MM.1S (cell line): ENCODE data around the gene NET1.

ENCODE experiments used
- DNase-seq: peaks from one replicate; pipeline ENCODE4 v3.0.0-alpha.2; 2015
- H2AFZ ChIP-seq: fragments of 300-600 bp; sonication (generic); 2 replicates; pipeline ENCODE4 v1.6.0; 2016; ENCODE audit warnings: antibody characterized with exemption, low read length
- H3F3A ChIP-seq: fragments of 300-600 bp; sonication (generic); 2 replicates; pipeline ENCODE4 v1.6.1; 2016; ENCODE audit warnings: mild to moderate bottlenecking, antibody characterized with exemption, low read length, moderate library complexity, mixed read lengths; ENCODE audit not compliant: insufficient read depth
- H3K27ac ChIP-seq: fragments of 300-600 bp; sonication (generic); 2 replicates; pipeline ENCODE4 v1.5.1; 2016; ENCODE audit warnings: mild to moderate bottlenecking, low read length
- H3K27me3 ChIP-seq: fragments of 300-600 bp; sonication (generic); replicated peaks from 2 replicates; pipeline ENCODE4 v1.6.0; 2016; ENCODE audit warnings: low read length; ENCODE audit not compliant: insufficient read depth
- H3K36me3 ChIP-seq: fragments of 300-600 bp; sonication (generic); replicated peaks from 2 replicates; pipeline ENCODE4 v1.6.1; 2016; ENCODE audit warnings: mild to moderate bottlenecking, low read length, mixed read lengths; ENCODE audit not compliant: insufficient read depth
- H3K4me1 ChIP-seq: fragments of 300-600 bp; sonication (generic); 2 replicates; pipeline ENCODE4 v1.6.1; 2016; ENCODE audit warnings: low read length, mixed read lengths
- H3K4me2 ChIP-seq: fragments of 300-600 bp; sonication (generic); 2 replicates; pipeline ENCODE4 v1.6.0; 2016; ENCODE audit warnings: low read depth, low read length
- H3K4me3 ChIP-seq: fragments of 300-600 bp; sonication (generic); 2 replicates; pipeline ENCODE4 v1.5.1; 2016; ENCODE audit warnings: low read length, mixed read lengths
- H3K79me2 ChIP-seq: fragments of 300-600 bp; sonication (generic); 2 replicates; pipeline ENCODE4 v1.6.1; 2016; ENCODE audit warnings: mixed run types, low read length, mixed read lengths
- H3K9ac ChIP-seq: fragments of 300-600 bp; sonication (generic); 2 replicates; pipeline ENCODE4 v1.6.1; 2016; ENCODE audit warnings: low read length, mixed read lengths
- H3K9me2 ChIP-seq: fragments of 300-600 bp; sonication (generic); replicated peaks from 2 replicates; pipeline ENCODE4 v1.6.1; 2016; ENCODE audit warnings: mild to moderate bottlenecking, low read length, mixed read lengths; ENCODE audit not compliant: insufficient read depth
- H3K9me3 ChIP-seq: fragments of 300-600 bp; sonication (generic); replicated peaks from 2 replicates; pipeline ENCODE4 v1.6.1; 2016; ENCODE audit warnings: mild to moderate bottlenecking, low read length, mixed read lengths; ENCODE audit not compliant: insufficient read depth
- H4K20me1 ChIP-seq: fragments of 300-600 bp; sonication (generic); 2 replicates; pipeline ENCODE4 v1.6.1; 2016; ENCODE audit warnings: mild to moderate bottlenecking, low read length, moderate library complexity, mixed read lengths; ENCODE audit not compliant: insufficient read depth
- EZH2 ChIP-seq: fragments of 300-600 bp; sonication (generic); optimal IDR thresholded peaks from 2 replicates; pipeline ENCODE3; 2017; ENCODE audit warnings: low read depth, mild to moderate bottlenecking, antibody characterized with exemption, low read length, mixed read lengths
- EZH2phosphoT487 ChIP-seq: fragments of 300-600 bp; sonication (generic); IDR thresholded peaks from 2 replicates; pipeline ENCODE4 v1.6.1; 2018; ENCODE audit warnings: antibody characterized with exemption, low read length
- TF ChIP-seq, protein P1 (sequence below): fragments of 300-600 bp; sonication (generic); IDR thresholded peaks from 2 replicates; pipeline ENCODE4 v1.5.1; 2016; ENCODE audit warnings: antibody characterized with exemption, low read length, mixed read lengths

The NET1 gene

GRCh38 chr10:5418584-5418983 is 6.2 kb downstream of the NET1 start:
- Histone ChIP-seq H3K27ac (no peak overlapping the region), H3K36me3 (0 out of 2 replicates have a peak, but pooled peaks cover 5% of the 10 kb centered on the region), H3K79me2 (peaks cover 99% of the 10 kb centered on the region), H3F3A (no peaks in the 10 kb centered on the region), H3K4me2 (no peak overlapping the region), H3K9me3 (no peaks in the 10 kb centered on the region), H3K9ac (no peak overlapping the region), H2AFZ (no peak overlapping the region), H3K4me3 (no peak overlapping the region), H3K4me1 (no peaks in the 10 kb centered on the region), H4K20me1 (0 out of 2 replicates have a peak, but pooled peaks cover 5% of the 10 kb centered on the region), H3K27me3 (no peaks in the 10 kb centered on the region), H3K9me2 (no peaks in the 10 kb centered on the region)
- TF ChIP-seq EZH2 (no peak), EZH2phosphoT487 (no peak)
- no peak for DNase-seq

DNA sequence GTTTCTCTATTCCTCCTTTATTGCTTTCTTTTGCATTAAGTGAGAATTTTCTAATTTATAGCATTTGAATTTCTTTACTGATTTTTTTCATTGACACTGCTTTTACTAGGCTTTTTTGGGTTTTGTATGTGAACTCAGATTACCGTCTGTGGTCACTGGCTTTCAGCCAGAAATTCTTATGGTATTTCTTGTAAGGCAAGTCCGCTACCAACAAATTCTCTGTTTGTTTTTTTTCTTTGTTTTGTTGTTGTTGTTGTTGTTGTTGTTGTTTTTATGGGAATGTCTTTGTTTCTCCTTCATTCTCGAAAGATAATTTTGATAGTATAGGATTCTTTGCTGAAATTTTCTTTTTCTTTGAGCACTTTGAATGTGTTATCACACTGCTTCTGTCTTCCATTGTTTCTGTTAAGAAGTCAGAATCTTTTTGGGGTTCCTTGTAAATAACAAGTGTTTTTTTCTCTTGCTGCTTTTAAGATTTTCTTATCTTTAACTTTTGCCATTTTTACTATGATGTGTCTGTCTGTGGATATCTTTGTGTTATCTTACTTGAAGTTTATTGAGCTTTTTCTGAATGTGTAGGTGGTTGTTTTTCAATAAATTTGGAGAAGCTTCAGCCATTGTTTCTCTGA is 7.2 kb downstream of the NET1 start:
- no peaks in the 10 kb centered on the region for H3K9me3 ChIP-seq
- TF ChIP-seq, protein P1, sequence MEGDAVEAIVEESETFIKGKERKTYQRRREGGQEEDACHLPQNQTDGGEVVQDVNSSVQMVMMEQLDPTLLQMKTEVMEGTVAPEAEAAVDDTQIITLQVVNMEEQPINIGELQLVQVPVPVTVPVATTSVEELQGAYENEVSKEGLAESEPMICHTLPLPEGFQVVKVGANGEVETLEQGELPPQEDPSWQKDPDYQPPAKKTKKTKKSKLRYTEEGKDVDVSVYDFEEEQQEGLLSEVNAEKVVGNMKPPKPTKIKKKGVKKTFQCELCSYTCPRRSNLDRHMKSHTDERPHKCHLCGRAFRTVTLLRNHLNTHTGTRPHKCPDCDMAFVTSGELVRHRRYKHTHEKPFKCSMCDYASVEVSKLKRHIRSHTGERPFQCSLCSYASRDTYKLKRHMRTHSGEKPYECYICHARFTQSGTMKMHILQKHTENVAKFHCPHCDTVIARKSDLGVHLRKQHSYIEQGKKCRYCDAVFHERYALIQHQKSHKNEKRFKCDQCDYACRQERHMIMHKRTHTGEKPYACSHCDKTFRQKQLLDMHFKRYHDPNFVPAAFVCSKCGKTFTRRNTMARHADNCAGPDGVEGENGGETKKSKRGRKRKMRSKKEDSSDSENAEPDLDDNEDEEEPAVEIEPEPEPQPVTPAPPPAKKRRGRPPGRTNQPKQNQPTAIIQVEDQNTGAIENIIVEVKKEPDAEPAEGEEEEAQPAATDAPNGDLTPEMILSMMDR, result no peak
- TF ChIP-seq EZH2, result no peak

DNA sequence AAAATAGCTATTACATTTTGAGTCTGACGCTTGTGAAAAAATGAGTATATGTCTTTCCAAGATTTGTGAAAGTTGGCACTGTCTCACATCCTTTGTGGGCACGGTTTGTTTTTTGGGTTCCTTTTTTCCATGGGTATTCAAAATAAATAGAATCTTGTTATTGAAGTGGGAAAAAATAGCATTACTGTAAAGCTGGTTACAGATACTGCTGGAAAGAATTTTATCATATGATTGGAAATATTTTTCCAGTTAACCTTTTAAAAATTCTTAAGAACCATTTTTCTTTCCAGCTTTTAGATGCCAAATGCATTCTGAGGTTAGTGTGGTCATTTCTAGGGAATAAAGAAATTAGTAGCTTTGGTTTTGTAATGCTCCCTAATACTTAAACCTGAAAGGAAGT is 11.4 kb downstream of the NET1 start:
- H3K4me2 ChIP-seq, result no peak overlapping the region

More for the DNA sequence above, 7.2 kb downstream of the NET1 start:
- Histone ChIP-seq H3K79me2 (peaks cover 99% of the 10 kb centered on the region), H3K9me2 (no peaks in the 10 kb centered on the region), H3K4me1 (no peaks in the 10 kb centered on the region), H3K9ac (no peak overlapping the region), H3K27ac (no peak overlapping the region), H3K4me2 (no peak overlapping the region), H3K27me3 (no peaks in the 10 kb centered on the region), H3K4me3 (no peak overlapping the region), H2AFZ (no peak overlapping the region), H4K20me1 (0 out of 2 replicates have a peak, but pooled peaks cover 5% of the 10 kb centered on the region), H3K36me3 (0 out of 2 replicates have a peak, but pooled peaks cover 5% of the 10 kb centered on the region), H3F3A (no peaks in the 10 kb centered on the region)
- no peak for DNase-seq

More for the DNA sequence above, 11.4 kb downstream of the NET1 start:
- Histone ChIP-seq H3K27me3 (no peaks in the 10 kb centered on the region), H4K20me1 (0 out of 2 replicates have a peak, but pooled peaks cover 5% of the 10 kb centered on the region), H3F3A (no peaks in the 10 kb centered on the region), H3K4me1 (no peaks in the 10 kb centered on the region), H2AFZ (no peak overlapping the region), H3K9me2 (no peaks in the 10 kb centered on the region), H3K9me3 (no peaks in the 10 kb centered on the region), H3K4me3 (no peak overlapping the region), H3K79me2 (peaks cover 84% of the 10 kb centered on the region), H3K36me3 (no peaks in the 10 kb centered on the region), H3K9ac (no peak overlapping the region), H3K27ac (no peak overlapping the region)
- DNase-seq, result no peak
- TF ChIP-seq, protein P1, result no peak
- no peak for TF ChIP-seq EZH2phosphoT487
- TF ChIP-seq EZH2, result no peak
